Measurements from ENCODE around the gene BCL6.

Gene BCL6

DNA sequence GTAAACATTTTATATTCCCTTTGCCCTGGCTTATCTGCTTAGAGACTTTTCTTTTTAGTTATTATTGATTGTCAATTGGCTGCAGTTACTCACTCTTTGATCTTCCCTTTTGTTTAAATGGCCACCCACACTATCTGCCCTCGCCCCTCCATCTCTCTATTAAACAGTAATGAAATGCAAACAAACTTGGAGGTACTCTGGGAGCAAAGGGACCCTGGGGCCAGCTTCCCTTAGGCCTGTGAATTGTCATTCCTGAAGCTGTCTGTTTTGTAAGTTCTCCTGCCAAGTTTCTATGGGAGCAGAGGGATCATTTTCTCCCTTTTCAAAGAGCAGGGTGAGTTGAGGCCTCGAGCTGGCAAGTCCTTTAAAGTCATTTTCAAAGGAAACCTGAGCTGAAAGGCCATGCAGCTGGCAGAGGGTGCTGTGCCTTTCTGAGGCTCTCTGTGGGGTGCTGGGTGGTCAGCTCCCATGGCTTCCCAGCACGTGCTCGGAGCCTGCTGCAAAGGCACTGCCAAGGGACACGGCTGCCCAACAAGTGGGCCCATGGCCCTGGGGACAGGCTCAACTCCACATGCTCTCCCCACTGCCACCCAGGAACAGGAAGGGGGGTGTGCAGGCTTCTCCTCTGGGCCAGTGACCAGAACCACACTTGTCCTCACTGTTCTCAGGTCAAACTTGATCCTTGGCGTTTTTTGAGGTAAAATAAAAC is 25.5 kb downstream of the BCL6 start:
- DNase-seq, result no peak
- H3K36me3 ChIP-seq, result peaks cover 43 to 47% (median 44%) of the 10 kb centered on the region in 3 donors
- intact Hi-C loops (cut with DNase I; ENCODE audit: low total_unique reads), result loop anchor here (10.0 kb wide), 1 partner anchor 405 kb away; no protein-coding TSS in a partner anchor
- H3K4me3 ChIP-seq, result no peak overlapping the region
- no peak overlapping the region for H3K27ac ChIP-seq
- H3K27me3 ChIP-seq, result no peaks in the 10 kb centered on the region
- H3K4me1 ChIP-seq, result no peaks in the 10 kb centered on the region
- TF ChIP-seq CTCF (IDR thresholded peaks at IDR 0.05), result no peak
- H3K9me3 ChIP-seq, result no peaks in the 10 kb centered on the region

- no peaks in the 10 kb centered on the region for H3K9me3 ChIP-seq
- H3K36me3 ChIP-seq, result peaks cover 33 to 37% (median 34%) of the 10 kb centered on the region in 3 donors
- intact Hi-C loops (cut with DNase I; ENCODE audit: low total_unique reads), result loop anchor here (10.0 kb wide), 1 partner anchor 404 kb away; no protein-coding TSS in a partner anchor
- no peaks in the 10 kb centered on the region for H3K27me3 ChIP-seq
- H3K4me3 ChIP-seq, result no peak overlapping the region
- no peak for TF ChIP-seq CTCF (IDR thresholded peaks at IDR 0.05)
- DNase-seq, result no peak
- peaks cover 0 to 3% (median 0%) of the 10 kb centered on the region in 4 donors for H3K4me1 ChIP-seq
- H3K27ac ChIP-seq, result no peak overlapping the region
Observed at GRCh38 chr3:187718802-187719201, 26.5 kb downstream of the BCL6 start.

- peaks cover 0 to 5% (median 0%) of the 10 kb centered on the region in 4 donors for H3K4me1 ChIP-seq
- no peak overlapping the region for H3K27ac ChIP-seq
- no peaks in the 10 kb centered on the region for H3K27me3 ChIP-seq
- no peak for DNase-seq
- no peaks in the 10 kb centered on the region for H3K9me3 ChIP-seq
- H3K4me3 ChIP-seq, result no peak overlapping the region
- no peak for TF ChIP-seq CTCF (IDR thresholded peaks at IDR 0.05)
- intact Hi-C loops (cut with DNase I; ENCODE audit: low total_unique reads), result loop anchor here (10.0 kb wide), 1 partner anchor 403 kb away; no protein-coding TSS in a partner anchor
- peaks cover 21 to 24% (median 23%) of the 10 kb centered on the region in 3 donors for H3K36me3 ChIP-seq
Observed at GRCh38 chr3:187717572-187717971, 27.7 kb downstream of the BCL6 start.

DNA sequence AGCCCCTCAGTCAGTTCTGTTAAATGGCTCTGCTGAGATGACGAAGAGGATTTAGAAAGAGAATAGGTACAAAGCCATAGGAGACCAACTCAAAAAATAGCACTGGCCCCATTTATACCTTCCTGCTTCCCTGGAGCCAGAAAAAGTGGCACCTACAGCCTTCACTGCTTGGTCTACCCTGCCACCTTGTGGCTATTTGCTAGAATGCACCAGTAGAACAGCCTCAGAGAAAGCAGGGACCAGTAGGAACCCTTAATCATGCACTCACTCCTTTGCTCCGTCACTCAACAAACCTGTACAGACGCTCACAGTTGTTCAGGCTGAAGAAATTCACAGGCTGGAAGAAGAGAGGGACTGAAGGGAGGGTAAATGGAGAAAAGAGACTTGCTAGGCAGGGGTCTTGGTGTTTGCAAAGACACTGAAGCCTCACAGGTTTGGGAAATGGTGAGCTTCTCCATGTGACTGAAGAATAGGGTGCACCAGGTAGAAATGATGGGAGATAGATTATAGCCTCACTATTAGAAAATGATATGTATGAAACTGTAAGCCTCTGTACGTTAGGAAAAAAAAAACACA is 30.8 kb downstream of the BCL6 start:
- intact Hi-C loops (cut with DNase I; ENCODE audit: low total_unique reads), result loop anchor here (10.0 kb wide), 1 partner anchor 400 kb away; no protein-coding TSS in a partner anchor
- Histone ChIP-seq H3K36me3 (no peaks in the 10 kb centered on the region), H3K4me1 (peaks cover 0 to 5% (median 0%) of the 10 kb centered on the region in 4 donors), H3K27me3 (no peaks in the 10 kb centered on the region), H3K9me3 (no peaks in the 10 kb centered on the region), H3K4me3 (no peak overlapping the region), H3K27ac (no peak overlapping the region)
- DNase-seq, result peak; percentile 71 to 80
- TF ChIP-seq CTCF (IDR thresholded peaks at IDR 0.05), result peak; percentile 86 to 94

DNA sequence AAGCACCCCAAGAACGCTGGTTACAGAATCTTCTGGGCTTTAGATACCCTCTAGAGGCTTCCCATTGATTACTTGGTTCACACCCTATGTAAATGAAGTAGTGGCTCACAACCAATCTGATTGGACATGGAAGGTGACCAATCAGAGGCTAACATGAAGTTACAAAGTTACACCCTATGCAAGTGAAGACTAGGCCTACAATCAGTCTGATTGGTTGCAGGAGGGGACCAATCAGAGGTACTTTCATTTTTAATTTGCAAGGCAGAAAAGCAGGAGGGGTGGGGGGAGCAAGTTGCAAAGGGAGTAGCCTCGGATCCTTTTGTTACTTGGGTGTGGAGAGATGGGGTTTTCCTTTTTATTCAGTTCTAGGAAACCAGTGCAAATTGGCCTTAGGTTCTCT is 31.8 kb downstream of the BCL6 start:
- DNase-seq, result no peak
- H3K9me3 ChIP-seq, result no peaks in the 10 kb centered on the region
- H3K27me3 ChIP-seq, result no peaks in the 10 kb centered on the region
- H3K4me3 ChIP-seq, result no peak overlapping the region
- no peak overlapping the region for H3K27ac ChIP-seq
- TF ChIP-seq CTCF (IDR thresholded peaks at IDR 0.05), result no peak
- intact Hi-C loops (cut with DNase I; ENCODE audit: low total_unique reads), result loop anchor here (10.0 kb wide), 1 partner anchor 399 kb away; no protein-coding TSS in a partner anchor
- no peaks in the 10 kb centered on the region for H3K36me3 ChIP-seq
- H3K4me1 ChIP-seq, result peaks cover 0 to 5% (median 0%) of the 10 kb centered on the region in 4 donors
